GM20431 (cell line): ENCODE results near the gene NAPEPLD.
"Not testable (repeated sequence)": the region's sequence is repeated elsewhere in the genome, so short reads cannot be mapped to it uniquely, and the experiment has no call there.

Experiments
- in situ Hi-C: fragments of 300-500 bp; cut with MseI, MboI; formaldehyde crosslinking; loops from one replicate; pipeline ENCODE4 v1.15.0; 2020; ENCODE audit warnings: low sequenced_read_pairs; ENCODE audit not compliant: unreplicated experiment

The NAPEPLD gene

DNA sequence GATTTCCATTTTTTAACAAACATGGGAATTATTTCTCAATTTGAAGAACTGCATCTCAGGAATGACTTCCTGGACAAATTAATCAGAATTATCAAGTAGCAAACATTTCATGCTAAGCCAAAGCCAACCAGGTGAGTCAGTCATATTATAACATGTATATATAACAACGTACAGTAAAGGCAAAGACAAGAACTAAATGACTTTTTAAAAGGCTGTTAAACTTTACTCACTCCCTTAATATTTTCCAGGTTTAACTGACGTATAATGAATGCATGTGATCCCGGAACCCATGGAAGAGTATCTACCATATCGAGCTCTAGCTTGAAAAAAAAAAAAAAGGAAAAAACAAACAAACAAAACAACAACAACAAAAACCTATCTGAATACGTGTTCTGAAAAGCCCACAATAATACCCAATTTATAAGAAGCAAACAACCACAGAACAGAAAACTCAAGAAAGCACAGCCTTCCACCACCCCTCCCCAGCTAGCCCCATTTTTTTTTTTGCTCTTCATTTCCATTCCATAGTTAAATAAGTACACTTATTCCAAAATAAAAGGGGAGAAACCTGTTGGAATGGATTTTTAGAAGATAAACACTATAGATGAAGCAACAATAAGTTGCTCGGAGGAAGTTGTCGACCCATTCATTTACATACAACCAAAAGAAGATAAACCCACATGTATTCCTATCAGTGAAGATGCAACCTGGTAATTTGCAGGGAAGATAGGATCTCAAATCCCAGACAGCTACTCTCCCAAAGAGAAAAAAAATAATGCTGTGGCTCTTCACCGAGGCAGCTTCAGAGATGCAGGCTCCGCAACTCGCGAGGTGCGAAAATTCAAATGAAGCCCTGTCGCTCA, 537 bp downstream of the NAPEPLD start:
- in situ Hi-C loops = no loop called here

- in situ Hi-C loops = not testable (repeated sequence)
Observed at GRCh38 chr7:103144754-103145153, 4.1 kb downstream of the NAPEPLD start.

DNA sequence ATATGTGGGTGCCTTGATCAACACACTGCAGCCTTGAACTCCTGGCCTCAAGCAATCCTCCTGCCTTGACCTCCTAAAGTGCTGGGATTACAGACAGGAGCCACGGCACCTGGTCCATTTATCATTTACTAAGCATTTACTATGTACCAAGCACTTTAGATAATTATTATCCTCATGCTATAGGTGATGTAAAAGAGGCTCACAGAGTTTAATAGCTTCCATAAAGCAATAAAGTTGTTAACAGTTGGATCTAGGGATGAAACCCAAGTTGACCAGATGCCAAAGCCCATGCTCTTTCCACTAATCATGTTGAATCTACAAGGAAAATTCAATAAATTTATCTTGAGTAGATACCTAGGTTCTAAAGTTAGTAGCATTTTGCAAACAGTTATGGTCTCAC, 5.0 kb downstream of the NAPEPLD start:
- in situ Hi-C loops = no loop called here

- in situ Hi-C loops = no loop called here
Observed at GRCh38 chr7:103142494-103142893, 6.4 kb downstream of the NAPEPLD start.

GRCh38 chr7:103141753-103142404, 7.0 kb downstream of the NAPEPLD start:
- in situ Hi-C loops = no loop called here

DNA sequence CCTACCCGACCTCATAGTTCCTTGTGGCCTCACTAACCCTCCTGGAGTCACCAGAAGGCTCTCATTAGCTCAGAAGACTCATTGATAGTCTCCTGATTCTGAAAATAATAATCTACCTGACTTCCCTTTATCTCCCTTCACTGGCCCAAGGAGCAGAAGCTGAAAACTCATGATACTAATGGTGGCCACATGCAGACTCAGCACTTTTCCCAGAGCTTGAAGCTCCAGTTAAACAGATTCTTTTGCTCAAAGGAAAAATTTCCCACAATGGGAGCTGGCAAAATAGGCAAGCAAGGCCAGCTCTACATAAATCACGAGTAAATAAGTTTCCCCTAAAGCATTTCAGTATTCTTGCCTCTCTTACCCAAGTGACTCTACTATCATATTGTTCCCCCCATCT, 8.2 kb downstream of the NAPEPLD start:
- in situ Hi-C loops = no loop called here

DNA sequence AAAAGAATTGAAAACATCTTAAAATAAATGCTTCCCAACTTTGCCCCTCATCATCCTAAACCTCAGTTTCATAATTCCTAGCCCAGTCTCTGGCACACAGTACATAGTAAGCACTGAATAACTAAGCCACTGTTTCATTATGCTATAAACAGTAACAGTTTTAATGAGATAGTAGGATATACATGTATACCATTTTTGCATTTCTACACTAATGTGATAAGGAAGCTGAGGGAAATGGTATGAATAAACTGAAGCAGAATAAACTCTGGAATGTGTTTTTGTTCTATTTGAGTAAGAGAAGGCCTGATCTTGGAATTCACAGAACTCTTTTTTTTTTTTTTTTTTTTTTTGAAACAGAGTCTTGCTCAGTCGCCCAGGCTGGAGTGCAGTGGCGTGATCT, 8.8 kb downstream of the NAPEPLD start:
- in situ Hi-C loops = no loop called here

DNA sequence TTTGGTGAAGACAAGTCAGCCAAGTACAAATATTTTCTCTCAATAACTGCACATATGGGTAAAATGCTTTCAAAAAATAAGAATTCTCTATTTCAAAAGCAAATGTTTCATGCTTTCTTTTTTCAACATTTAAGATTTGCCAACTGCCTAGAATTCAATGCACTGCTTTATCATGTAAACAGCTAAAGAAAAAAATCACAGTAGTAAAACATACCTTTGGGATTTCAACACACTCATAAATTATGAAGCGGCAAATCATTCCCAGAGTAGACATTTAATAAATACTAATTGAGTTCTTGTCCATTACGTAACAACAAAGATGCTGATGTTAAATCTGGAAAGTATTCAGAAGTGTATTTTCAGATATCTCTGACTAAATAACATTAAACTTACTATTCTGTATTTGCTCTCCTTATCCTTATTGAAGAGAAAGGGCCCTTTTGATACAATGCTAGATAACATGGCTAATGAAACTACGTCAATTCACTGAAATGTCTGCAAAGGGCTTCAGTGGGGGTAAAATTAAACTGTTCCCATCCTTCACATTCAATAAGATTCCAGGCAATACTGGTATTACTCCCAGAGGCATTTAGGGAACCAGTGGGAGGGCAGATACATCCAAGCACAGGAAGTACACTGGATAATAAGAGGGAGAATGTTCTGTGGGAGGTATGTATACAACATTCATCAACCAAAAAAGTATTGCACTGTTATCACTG, 13.9 kb downstream of the NAPEPLD start:
- in situ Hi-C loops = no loop called here

GRCh38 chr7:103132995-103133688, 15.8 kb downstream of the NAPEPLD start:
- in situ Hi-C loops = no loop called here

DNA sequence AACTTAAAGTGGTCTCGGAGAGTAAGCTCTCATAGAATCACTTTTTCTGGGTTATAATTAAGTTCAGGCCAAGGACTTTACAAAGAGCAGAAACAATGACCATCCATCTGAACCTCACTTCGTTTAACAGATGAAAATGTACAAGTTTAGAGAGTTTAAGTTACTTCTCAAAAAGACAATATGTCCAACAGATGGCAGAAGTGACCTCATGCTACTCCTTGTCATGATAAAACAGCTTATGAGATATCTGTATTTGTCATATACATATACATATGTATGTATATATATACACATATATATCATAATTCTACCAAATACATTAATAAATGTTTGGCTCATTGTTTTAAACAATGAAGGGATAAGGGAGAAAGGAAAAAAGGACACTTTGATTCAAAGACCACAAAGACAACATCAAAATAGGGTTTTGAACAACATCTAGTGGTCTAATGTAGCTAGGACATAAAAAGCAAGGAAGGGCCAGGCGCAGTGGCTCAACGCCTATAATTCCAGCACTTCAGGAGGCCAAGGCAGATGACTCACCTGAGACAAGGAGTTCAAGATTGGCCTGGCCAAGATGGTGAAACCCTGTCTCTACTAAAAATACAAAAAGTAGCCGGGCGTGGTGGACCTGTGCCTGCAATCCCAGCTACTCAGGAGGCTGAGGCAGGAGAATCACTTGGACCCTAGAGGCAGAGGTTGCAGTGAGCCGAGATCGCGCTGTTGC, 17.8 kb downstream of the NAPEPLD start:
- in situ Hi-C loops = no loop called here

- in situ Hi-C loops = no loop called here
Observed at GRCh38 chr7:103129702-103130549, 19.0 kb downstream of the NAPEPLD start.

DNA sequence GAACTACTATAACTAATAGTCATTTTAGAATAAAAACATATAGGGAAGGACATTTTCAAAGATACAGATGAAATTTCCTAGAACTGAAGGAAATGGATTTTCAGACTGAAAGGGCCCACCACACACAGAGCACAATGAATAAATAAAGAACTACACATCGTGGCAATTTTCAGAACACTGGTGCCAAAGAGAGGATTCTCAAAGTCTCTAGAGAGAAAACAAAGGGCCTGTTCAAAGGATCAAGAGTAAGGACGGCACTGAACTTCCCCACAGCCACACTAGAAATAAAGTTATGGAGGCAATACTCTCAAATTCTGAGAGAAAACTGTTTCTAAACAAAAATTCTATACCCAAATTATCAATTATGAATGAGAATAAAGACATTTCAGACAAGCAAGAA, 21.9 kb downstream of the NAPEPLD start:
- in situ Hi-C loops = no loop called here

DNA sequence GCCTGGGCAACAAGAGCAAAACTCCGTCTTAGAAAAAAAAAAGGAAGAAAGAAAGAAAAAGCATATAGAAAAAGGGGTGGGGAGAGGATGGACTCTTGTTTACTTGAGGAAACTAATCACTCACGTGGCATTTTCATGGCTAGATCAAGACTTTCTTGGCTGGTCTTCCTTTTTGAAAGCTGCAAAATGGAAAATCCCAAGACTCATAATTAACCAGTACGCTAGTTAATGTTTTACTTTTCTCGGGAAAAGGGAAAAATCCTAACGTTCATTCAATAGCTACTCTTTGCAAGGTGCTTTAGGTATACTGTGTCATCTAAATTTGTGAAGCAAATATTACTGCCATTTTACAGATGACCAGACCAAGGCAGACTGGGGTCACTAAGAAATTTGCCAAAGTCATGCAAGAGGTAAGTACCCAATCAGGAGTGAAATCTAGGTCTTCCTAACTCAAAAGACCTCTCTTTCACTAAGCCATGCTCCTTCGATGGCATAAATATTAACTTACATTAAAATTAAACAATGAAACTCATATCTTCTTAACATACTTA, 24.4 kb downstream of the NAPEPLD start:
- in situ Hi-C loops = no loop called here

GRCh38 chr7:103123529-103123928, 25.4 kb downstream of the NAPEPLD start:
- in situ Hi-C loops = no loop called here

- in situ Hi-C loops = no loop called here
Observed at GRCh38 chr7:103121641-103122040, 27.3 kb downstream of the NAPEPLD start.

DNA sequence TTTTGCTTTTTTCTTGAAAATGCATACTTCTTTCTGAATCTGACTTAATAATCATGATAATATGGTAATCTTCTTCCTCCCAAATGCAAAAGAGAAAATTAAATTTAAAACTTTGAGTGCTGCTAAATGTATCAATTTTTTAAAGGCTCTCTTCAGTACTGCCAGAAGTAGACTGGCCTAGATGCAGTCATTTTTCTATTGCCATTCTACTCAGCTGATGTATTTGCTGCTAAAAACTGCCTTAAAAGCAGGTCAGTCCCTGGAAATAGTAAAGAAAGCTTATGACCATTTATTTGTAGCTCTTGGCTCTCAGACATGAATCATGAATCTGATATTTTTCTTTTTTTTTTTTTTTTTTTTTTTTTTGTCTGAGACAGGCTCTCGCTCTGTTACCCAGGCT, 28.5 kb downstream of the NAPEPLD start:
- in situ Hi-C loops = no loop called here

DNA sequence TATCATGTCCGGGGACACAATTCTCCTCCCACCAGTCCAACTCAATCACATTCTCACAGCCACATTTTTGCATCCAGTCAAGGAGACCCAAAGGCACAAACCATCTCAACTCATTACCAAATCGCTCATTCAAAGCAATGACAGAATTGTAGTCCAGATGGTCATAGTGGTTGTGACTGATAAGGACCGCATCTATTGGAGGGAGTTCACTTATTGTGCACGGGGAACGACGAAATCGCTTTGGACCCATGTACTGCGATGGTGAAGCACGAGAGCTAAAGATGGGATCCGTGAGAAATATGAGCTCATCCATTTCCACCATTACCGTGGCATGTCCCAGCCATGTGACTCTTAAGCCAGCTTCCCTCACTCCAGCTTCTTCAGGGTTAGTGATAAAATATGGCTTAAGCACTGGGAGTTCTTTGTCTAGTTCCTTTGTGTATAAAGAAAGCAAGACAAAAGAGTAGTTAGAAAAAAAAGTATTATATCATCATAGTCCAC, 29.1 kb downstream of the NAPEPLD start:
- in situ Hi-C loops = no loop called here

GRCh38 chr7:103117465-103117864, 31.4 kb downstream of the NAPEPLD start:
- in situ Hi-C loops = no loop called here
